Mammary epithelial cell (primary cell): ENCODE results near the gene ZNF787.

ENCODE experiments used
- EZH2 ChIP-seq: IDR thresholded peaks from 2 replicates; pipeline ENCODE4 v1.6.1; 2012; ENCODE audit warnings: low read length, inconsistent platforms, borderline replicate concordance
- TF ChIP-seq, protein P1 (sequence below), 2 donors: IDR thresholded peaks in 1 of 2; conservative IDR thresholded peaks in 1 of 2; 2 replicates each; pipeline ENCODE4 v1.5.1; 2011 to 2012; ENCODE audit warnings: inconsistent platforms in 2 of 2, low read length in 2 of 2, mild to moderate bottlenecking in 2 of 2, control low read depth in 1 of 2, low read depth in 1 of 2; ENCODE audit not compliant: insufficient read depth in 1 of 2; ENCODE audit errors: extremely low read depth in 1 of 2

DNA sequence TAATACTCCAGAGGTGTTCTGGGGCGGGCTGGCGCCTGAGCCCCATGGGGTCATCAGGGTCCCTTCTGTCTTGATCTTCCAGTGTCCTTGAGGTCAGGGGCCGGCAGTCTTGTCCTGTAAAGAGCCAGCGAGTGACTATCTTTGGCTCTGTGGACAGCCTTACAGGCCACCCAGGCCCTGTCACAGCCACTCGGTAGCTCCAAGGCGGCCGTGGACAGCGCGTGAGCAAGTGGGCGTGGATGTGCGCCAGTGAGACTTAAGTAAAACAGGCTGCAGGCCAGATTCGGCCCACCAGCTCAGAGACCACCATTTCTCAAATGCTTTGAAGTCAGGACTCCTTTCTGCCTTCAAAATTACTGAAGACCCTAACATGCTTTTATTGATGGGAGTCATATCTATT lies 23.7 kb upstream of the ZNF787 start:
- TF ChIP-seq, protein P1, sequence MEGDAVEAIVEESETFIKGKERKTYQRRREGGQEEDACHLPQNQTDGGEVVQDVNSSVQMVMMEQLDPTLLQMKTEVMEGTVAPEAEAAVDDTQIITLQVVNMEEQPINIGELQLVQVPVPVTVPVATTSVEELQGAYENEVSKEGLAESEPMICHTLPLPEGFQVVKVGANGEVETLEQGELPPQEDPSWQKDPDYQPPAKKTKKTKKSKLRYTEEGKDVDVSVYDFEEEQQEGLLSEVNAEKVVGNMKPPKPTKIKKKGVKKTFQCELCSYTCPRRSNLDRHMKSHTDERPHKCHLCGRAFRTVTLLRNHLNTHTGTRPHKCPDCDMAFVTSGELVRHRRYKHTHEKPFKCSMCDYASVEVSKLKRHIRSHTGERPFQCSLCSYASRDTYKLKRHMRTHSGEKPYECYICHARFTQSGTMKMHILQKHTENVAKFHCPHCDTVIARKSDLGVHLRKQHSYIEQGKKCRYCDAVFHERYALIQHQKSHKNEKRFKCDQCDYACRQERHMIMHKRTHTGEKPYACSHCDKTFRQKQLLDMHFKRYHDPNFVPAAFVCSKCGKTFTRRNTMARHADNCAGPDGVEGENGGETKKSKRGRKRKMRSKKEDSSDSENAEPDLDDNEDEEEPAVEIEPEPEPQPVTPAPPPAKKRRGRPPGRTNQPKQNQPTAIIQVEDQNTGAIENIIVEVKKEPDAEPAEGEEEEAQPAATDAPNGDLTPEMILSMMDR (conservative IDR thresholded peaks at IDR 0.05 in 1 of 2, IDR thresholded peaks at IDR 0.05 in 1 of 2; ENCODE audit: extremely low read depth in 1 of 2, insufficient read depth in 1 of 2, low read depth in 1 of 2, low read length in 2 of 2), result no peak
- TF ChIP-seq EZH2, result no peak
